NOMO-1 treated with dmso at 0.1 percent for 144 hours (cell line): ENCODE measurements around the gene KCNQ5.
A peak's percentile ranks its signal among the peaks of the same experiment; 100 is the strongest.
"Not testable (repeated sequence)": the region's sequence is repeated elsewhere in the genome, so short reads cannot be mapped to it uniquely, and the experiment has no call there.

ENCODE experiments used
- DNase-seq: peaks from one replicate; lab custom pipeline; 2025; ENCODE audit not compliant: unreplicated experiment; lab: John Stamatoyannopoulos, UW

KCNQ5 gene

DNA sequence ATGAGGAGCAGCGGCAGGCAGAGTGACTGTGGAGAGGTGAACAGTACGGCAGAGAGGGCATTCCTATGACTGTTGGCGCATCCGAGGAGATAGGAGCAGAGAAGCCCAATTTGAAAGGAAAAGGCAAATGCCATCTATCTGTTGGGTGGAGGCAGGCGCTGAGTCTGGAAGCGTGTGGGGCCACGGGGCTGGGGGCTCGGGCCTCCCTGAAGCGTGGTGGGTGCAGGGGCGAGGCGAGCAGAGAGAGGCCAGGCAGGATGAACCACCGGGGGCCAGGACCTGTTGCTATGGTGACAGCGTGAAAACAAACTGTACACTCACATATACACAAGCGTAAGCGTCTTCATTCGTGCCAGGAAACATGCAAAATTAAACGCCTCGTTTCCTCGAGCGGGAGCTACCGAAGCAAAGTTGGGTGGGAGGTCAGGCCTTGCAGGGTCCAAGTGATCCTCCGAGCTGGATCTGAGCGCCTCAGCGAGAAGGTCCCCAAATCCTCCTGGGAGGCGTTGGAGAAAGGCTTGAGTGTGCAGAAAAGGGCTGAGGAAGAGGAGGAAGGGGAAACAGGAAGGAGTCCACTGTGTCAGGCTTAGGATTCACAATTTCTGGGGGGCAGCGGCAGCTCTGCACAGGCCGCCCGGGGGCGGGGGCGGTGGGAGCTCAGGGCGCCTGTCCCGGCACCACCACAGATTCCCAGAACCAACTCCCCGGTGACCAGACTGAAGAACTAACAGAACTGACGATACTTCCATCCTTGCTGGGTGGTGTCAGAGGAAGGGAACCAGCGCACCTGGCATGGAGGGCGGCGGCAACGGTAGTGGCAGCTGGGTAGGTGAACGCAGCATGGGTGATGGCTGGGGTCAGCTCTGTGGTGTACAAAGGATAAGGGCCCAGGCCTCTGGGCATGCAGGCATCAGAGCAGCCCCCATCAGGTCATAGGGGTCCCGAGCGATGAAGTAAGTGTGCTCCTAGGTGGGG, 535.2 kb downstream of the KCNQ5 start:
- DNase-seq: no peak

DNA sequence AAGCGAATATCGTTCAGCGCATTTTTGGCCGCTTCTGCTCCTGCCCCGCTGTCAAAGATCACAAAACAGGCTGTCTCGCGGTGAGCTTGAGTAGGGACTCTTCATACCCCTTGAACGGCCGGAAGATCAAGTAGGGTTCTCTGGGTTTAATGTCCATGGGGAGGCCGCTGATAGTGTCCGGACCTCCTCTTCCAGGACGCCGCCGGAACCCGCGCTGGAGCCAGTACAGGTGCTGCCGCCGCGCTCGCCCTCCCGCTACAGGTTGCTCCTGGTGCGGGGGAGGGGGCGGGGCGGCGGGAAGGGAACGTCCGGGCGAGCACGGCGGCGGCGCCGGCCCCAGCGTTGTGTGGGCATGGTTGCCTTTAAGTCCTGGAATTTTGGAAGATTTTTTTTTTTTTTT, 536.0 kb downstream of the KCNQ5 start:
- DNase-seq: no peak

DNA sequence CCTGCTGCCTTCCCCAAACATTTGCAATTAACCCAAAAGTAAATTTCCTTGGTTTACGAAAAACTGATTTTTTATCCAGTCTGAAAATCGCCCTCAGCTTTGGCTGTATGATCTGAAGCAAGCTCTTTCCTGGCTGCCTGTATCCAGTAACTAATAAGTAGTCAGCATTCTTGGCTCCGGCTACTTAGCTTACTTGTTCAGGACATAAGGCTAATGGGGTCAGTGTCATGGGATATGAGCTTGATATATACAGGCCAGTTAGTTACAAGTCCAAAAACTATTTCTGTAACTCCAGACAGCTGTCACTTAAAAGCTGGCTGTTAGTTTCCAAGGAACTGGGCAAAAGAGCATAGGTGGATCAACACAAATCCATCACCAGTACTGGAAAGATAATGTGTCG, 547.2 kb downstream of the KCNQ5 start:
- DNase-seq: no peak

- DNase-seq: no peak
These were observed 547.8 kb downstream of the KCNQ5 start for GRCh38 chr6:73169633-73170032.

DNA sequence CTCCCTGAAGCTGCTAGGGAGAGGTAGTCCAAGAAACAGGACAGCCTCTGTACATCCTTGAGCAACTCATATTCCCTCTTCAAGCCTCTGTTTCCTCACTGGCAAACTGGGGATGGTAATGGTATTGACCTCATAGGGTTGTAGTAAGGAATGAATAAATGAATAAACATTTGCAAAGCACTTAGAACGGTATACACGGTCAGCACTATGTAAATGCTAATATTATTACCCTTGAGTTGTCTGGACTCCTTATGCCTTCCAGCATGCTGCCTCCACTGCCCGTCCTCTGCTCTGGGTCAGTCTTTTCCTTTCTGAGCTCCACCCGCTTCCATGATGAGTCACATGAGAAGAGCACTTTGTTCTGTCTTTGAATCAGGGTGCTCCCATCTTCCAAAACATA, 552.8 kb downstream of the KCNQ5 start:
- no peak for DNase-seq

GRCh38 chr6:73176057-73176456, 554.2 kb downstream of the KCNQ5 start:
- no peak for DNase-seq

- DNase-seq: no peak
These were observed 555.5 kb downstream of the KCNQ5 start for GRCh38 chr6:73177221-73177944.

DNA sequence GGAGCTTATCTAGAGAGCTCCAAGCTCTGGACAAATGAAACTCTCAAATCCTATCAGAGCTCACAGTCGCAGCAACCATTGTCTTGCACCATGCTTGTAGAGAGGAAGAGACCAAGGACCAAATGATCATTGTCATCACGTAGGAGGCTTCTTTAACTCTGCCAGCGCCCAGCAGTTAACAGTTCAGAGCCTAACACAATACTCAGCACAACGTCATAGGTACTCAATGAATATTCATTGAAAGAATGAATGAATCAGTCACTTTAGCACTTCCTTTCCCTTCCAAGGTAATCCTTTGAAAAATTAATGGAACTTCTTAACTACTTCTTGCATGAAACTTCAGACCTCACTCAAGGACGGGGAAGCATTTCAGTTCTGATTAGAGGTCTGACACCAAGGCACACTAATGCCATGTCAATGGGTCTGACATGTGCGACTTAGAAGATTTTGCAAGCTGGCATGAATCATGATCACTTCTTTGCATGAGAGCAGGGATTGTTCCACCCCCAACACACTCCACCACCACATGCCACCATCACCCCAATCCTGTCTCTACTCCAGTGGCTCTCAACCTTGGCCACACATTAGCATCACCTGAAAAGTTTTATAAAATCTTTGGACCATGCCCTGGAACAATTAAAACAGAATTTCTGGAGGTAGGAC, 558.3 kb downstream of the KCNQ5 start:
- DNase-seq: no peak

- DNase-seq: peak; percentile 49
These were observed 559.1 kb downstream of the KCNQ5 start for GRCh38 chr6:73180763-73181619.

- no peak for DNase-seq
These were observed 560.2 kb downstream of the KCNQ5 start for GRCh38 chr6:73182021-73182607.

- DNase-seq: not testable (repeated sequence)
These were observed 571.4 kb downstream of the KCNQ5 start for GRCh38 chr6:73193302-73193701.

DNA sequence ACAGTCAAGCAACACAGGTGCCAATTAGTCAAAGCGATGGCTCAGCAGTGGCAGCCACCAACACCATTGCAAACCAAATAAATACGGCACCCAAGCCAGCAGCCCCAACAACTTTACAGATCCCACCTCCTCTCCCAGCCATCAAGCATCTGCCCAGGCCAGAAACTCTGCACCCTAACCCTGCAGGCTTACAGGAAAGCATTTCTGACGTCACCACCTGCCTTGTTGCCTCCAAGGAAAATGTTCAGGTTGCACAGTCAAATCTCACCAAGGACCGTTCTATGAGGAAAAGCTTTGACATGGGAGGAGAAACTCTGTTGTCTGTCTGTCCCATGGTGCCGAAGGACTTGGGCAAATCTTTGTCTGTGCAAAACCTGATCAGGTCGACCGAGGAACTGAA, 572.9 kb downstream of the KCNQ5 start:
- DNase-seq: no peak

DNA sequence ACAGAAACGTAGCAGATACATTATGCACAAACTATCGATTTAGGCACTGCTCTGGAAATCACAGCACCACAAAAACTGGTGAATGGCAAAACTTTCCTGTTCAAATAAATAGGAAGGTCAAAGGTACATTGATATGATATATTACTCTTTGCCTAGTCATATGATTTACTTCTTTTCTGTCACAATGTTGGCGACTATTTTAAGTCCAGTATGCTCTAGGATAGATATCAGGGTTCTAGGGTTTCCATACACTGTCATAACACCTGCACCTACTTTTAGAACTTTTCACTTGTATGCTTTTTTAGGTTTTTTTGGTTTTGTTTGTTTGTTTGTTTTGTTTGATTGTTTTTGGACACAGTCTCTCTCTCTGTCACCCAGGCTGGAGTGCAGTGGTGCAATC, 578.4 kb downstream of the KCNQ5 start:
- no peak for DNase-seq

GRCh38 chr6:73200735-73201134, 578.9 kb downstream of the KCNQ5 start:
- no peak for DNase-seq

GRCh38 chr6:73203098-73203497, 581.2 kb downstream of the KCNQ5 start:
- DNase-seq: no peak

DNA sequence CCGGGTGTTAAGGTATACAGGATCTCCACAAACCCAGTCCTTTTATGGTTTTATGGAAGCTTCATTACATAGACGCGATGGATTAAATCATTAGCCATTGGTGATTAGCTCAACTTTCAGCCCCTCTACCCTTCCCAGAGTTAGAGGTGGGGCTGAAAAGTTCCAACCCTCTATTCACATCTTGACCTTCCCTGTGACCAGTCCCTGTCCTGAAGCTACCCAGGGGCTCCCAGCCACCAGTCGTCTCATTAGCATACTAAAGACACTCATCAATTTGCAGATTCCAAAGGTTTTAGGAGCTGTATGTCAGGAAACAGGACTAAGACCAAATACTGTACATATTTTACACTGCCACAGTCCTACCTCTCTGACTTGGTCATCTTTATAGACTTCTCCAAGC, 582.4 kb downstream of the KCNQ5 start:
- no peak for DNase-seq

GRCh38 chr6:73207221-73207837, 585.5 kb downstream of the KCNQ5 start:
- no peak for DNase-seq

GRCh38 chr6:73209117-73209516, 587.3 kb downstream of the KCNQ5 start:
- DNase-seq: no peak

DNA sequence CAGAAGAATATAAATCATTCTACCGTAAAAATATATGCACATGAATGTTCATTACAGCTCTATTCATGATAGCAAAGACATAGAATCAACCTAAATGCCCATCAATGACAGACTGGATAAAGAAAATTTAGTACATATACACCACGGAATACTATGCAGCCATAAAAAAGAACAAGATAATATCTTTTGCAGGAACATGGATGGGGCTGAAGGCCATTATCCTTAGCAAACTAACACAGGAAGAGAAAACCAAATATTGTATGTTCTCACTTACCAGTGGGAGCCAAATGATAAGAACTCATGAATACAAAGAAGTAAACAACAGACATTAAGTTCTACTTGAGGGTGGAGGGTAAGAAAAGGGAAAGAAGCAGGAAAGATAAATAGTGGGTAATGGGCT, 595.0 kb downstream of the KCNQ5 start:
- no peak for DNase-seq

- no peak for DNase-seq
These were observed 603.5 kb downstream of the KCNQ5 start, which contains the start of gene KHDC1L for GRCh38 chr6:73225396-73225795. Gene KHDC1L (minus strand): TSS chr6:73225496. CDS start chr6:73225408, 88 bp downstream.
